Kidney tubule cell (primary cell): ENCODE data around the gene CDH4.

ENCODE experiments used
- DNase-seq: peaks from one replicate; pipeline ENCODE4 v3.0.0-alpha.2; 2018; ENCODE audit warnings: low spot score

The CDH4 gene

DNA sequence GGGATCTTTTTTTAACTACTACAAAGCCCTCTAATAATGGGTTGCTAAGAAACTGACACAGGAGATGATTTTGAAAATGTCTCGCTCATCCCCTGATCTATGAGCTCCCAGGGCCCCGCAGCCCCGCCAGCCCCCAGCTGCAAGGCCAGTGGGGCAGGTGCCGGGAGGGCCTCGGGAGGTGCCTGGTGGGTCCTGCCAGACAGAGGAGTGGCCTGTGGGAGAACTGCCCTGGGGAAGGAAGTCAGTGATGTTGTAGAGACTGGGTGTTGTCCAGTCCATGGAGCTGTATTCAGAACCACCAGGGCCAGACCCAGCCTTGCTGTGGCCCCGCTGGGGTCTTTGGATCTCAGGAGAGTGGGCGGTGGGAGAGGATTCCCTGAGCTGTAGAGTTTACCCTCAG lies 554.9 kb downstream of the CDH4 start:
- no peak for DNase-seq

DNA sequence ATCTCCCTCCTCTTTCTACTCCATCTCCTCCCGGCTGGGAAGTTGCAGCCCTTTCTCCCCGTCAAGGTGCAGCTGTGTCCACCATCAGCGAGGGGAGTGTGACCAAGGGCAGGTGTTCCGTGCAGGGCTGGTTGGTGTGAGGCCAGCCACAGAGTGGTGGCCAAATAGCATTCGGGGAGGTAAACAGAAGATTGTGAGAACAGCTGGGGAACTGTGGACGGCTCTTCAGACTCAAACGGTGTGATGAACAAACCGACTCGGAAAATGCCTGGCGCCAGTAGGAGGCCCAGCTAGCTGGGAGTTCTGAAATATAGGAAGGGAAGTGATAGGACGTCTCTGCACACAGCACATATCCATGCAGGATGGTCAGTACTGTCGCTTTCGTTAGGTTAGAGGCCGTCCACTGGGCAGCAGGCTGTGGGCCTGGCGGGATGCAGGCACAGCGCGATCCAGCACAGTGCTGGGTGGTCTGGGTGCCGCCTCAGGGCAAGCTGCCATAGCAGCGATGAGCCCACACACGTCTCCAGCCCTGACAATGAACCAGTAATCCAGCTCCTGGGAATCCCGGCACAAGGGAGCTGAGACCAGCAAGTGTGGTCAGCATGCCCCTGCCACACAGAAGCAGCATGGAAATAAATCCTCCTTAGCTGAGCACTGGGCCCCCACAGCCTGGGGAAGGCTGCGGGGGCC lies 555.6 kb downstream of the CDH4 start:
- no peak for DNase-seq

- DNase-seq, result no peak
Measured at GRCh38 chr20:61808447-61808846, 556.4 kb downstream of the CDH4 start.

DNA sequence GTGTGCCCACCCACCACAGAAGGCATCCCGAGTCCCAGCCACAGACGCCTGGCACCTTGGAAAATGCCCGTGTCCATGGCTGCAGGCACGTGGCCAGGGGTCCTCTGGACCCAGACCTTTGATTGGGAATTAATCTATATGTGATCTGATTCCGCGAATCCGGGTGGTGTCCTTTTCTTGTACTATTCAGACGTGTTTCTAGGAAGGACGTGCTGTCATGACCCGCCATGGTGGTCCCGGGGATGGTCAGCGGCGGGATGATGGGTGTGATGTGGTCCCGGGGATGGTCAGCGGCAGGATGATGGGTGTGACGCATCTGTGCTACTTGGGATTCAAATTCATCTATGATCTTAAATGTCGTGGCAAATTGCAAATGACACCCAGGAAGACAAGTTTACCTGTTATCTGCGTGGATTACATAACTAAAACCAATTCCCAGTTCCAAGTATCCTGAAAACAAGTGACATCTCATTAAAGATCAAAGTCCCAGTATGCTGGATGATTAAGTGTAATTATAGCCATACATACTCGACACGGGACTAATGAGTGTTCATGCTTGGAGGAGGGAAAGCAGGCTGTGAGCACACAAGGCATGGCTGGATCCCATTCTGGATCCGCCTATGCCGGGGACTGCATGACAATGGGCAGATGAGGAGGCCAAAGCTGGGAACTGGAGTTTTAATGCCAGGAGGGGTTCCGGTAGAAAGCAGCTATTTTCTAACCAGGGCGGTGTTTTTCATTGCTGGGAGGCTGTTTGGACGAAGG lies 557.1 kb downstream of the CDH4 start:
- DNase-seq, result no peak

DNA sequence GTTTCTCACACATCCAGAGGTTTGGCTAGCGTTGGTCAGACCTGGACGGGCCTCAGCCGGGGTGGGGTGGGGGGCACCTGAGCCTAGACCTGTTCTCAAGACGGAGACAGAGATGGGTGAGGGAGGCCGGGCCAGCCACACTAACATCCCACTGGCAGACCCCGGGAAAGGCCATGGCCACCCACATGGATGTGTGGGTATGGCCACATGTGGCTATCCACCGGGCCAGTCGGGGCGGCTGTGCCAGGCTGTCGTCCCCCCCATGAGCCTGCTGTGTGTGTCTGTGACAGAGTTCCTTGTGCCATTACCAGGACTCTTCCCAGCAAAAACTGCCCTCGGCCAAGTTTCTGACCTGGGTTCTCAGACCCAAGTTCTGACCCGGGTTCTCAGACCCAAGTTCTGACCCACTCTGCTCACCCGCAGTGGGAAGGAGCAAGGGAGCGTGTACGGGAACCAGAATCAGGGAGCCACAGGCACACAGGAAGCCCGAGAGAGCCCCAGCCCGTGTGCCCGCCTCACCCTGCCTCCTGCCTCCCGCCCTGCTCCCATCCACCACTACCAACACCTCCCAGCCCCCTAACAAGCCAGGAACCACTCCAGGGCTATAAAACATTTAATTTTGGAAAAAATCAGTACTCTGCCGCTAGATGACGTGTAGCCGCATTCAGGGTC lies 558.1 kb downstream of the CDH4 start:
- no peak for DNase-seq

- DNase-seq, result no peak
Measured at GRCh38 chr20:61810738-61811135, 558.7 kb downstream of the CDH4 start.

GRCh38 chr20:61811166-61811565 lies 559.1 kb downstream of the CDH4 start:
- DNase-seq, result no peak

- no peak for DNase-seq
Measured at GRCh38 chr20:61812121-61812844, 560.2 kb downstream of the CDH4 start.

DNA sequence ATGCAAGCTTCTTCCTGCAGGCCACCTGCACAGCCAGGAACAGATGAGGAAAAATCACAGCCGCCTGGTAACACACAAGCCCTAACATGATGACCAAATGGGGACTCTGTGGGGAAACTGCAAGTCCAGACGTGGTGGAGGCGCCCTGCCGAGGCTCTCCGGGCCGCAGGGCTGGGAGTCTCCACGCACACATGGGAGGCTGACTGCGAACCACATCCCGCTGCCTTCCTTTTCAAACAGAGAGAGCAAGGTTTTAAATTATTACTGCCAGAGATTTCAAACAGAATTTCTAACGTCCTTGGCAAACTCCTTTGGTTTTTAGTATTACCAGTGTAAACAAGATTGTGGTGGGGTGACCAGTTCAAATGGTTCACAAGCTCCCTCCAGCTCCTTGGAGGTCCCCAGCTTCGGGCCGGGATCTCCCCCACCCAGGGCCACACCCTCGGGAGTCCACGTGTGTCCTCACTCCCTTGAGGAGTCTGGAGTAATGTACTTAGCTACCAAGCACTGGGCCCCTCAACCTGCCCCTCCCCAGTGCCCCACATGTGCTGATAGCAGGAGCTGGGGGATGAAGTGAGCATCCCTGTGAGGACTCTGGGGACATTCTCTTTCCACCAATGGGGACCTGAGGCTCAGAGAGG lies 560.9 kb downstream of the CDH4 start:
- DNase-seq, result no peak

GRCh38 chr20:61813791-61814190 lies 561.7 kb downstream of the CDH4 start:
- DNase-seq, result no peak

DNA sequence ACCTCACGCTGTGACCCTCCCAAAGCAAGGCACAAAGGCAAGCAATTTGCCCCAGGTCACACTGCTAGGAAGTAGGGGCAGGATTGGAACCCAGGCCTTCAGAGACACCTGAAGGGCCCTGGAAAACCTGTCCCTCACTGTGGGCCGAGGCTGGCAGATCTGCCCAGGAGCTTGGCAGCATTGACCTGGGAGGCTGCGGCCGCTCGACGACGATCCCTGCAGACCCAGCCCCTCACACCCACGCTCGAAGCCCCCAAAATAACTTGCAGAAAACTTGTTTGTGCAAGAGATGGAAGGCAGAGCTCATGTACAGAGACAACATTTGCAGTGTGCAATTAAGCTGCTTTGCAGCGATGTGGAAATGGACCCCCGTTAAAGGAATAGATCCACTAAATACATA lies 562.2 kb downstream of the CDH4 start:
- DNase-seq, result no peak

GRCh38 chr20:61814726-61815125 lies 562.7 kb downstream of the CDH4 start:
- no peak for DNase-seq

- DNase-seq, result no peak
Measured at GRCh38 chr20:61815176-61815575, 563.1 kb downstream of the CDH4 start.

DNA sequence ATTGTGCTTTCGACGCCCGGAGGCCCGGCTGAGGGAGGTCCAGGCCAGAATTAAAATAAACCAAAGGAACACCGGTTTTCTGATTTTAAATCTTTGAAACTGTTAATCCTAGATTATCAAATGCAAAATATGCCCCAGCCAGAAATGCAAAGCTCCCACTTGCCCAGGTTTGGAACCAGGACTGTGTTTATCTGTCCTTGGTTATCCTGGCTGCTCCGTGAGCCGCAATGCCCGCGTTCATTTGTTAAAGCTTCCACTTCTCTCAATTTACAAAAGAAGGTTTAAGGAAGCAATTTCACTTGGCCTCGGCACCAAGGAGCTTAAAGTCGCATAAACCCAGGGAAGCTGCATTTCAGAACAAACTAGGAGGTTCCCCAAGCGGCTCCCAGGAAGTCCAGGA lies 563.6 kb downstream of the CDH4 start:
- DNase-seq, result no peak

DNA sequence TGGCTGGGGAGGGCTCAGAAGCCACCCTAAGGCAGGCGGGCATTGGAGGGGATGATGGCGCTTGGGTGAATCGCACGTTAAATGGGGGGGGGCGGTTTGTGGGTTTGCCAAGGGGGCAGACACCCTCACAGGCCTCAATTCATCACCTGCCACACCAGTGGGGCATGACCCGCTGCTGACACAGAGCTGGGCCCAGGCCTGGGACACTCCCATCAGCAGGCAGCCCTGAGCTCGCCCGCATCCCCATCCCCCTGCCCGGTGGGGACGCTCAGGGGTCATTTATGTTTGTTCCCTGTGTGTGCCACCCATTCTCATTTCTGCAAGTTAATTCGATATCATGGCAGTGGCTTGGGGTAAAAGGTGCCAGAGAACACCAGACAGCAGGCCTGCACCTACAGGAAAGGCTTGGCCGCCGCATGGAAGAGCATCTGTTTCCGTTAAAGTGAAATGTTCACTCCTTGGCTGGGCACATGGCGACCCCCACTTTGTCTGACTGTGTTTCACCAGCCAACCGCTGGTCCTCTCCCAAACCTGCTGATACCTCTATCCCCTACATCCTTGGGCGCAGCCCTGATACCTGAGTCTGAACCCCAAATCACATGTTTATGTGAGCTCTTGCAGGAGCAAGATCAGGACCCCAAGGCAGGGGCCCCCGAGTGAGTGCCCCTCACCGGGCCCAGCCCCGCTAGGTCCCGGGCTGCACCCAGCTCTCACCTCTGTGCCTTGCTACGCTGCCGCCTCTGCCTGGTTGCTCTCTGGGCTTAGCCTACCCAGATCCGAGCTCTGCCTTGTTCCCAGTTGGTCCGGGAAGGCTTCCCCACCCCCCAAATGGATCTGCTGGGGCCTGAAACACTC lies 564.8 kb downstream of the CDH4 start:
- no peak for DNase-seq

- no peak for DNase-seq
Measured at GRCh38 chr20:61817575-61817974, 565.5 kb downstream of the CDH4 start.

DNA sequence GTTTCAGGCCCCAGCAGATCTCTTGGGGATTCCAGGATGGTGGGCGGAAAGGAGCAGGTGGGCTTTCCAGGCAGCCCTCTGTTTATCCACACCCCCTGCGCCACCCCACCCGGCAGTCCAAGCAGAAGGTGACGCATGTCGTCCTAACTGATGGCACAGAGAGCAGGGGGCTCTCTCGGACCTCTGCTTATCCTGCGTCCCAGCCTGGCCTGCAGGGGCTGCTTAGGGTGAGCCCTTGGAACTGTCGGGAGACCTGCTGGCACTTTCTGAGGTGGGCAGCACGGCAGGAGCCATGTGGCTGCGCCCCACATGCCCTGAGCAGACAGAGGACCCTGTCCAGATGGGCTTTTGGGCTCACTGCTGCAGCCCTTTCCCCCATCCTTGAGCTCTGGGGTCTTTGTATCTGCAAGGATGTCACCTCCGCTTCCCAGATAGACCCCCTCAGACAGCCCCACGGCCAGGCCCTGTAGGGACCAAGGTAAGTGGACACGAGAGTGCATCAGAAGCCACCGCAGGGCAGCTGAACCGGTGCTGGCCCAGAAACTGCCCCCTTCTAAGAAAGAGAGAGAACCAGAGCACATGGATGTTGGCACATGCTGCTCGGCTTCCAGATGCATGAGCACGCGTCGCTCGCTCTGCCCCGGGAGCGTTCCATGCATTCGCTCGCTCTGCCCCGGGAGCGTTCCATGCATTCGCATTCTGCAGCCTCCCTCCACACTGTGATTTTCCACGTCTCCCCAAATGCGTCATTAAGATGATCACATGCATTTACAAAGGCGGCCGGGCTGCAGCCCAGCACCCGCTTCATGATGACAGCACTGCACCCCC lies 566.9 kb downstream of the CDH4 start:
- DNase-seq, result no peak

GRCh38 chr20:61819574-61819846 lies 567.4 kb downstream of the CDH4 start:
- DNase-seq, result no peak

DNA sequence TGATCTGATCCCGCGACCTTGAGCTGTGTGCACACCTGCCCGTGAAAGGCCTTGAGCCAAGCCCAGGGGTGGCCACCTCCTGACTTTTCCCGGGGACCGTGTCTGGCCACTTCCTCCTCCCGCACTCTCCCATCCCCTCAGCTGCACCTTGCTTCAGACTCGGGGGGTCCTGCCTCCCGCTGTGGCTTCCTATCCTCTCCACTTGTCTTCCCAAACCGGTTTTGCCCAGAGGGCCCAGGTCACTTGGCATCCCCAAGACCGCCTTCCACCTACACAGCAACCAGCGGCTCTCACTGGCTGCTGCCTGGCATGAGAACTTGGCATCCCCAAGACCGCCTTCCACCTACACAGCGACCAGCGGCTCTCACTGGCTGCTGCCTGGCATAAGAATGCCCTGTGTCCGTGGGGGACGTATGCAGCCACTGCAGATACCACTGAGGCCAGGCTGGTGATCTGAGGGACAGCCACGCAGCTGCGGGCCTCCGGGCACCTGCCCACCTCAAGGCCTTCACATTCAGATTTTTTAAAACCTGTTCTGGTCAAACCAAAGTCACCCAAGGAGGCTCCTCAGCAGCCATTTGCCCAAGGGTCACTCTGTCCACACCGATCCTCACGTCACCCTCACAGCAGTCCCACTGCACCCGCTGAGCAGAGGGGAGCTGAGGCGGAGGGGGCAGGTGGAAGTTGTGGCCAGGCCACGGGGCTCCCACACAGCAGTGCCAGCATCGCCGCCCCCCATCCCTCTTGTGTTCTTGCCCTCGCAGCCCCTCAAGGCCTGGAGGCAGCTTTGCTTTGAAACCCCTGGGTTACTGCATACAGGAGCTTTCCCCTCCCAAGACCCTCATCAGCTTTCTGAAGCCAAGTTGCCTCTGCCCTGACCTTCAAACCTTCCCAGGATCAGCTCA lies 568.1 kb downstream of the CDH4 start:
- no peak for DNase-seq
